ENCODE measurements around the gene ATG3.

Gene ATG3

GRCh38 chr3:112484352-112484751, 77.4 kb downstream of the ATG3 start:
- DNase-seq (no peak), ATAC-seq (ENCODE audit: insufficient read depth, low read depth) (no peak)
- Histone ChIP-seq H3K36me3 (ENCODE audit: insufficient read depth, low read length) (no peaks in the 10 kb centered on the region), H3K4me2 (ENCODE audit: insufficient read depth, low read length) (no peak overlapping the region), H3K27ac (ENCODE audit: low read length) (no peak overlapping the region), H4K20me1 (ENCODE audit: insufficient read depth, low read length) (no peaks in the 10 kb centered on the region), H3K4me3 (ENCODE audit: low read depth in 1 of 2, low read length in 2 of 2) (no peak overlapping the region), H3K27me3 (ENCODE audit: insufficient read depth, low read length, poor library complexity) (no peaks in the 10 kb centered on the region), H3K9me3 (ENCODE audit: insufficient read depth, low read length, severe bottlenecking) (no peaks in the 10 kb centered on the region), H3K79me2 (ENCODE audit: insufficient read depth, low read length) (no peaks in the 10 kb centered on the region), H3K9ac (ENCODE audit: low read depth, low read length) (no peak overlapping the region), H2AFZ (ENCODE audit: low read depth, low read length) (no peak overlapping the region), H3K4me1 (ENCODE audit: insufficient read depth, low read length) (no peaks in the 10 kb centered on the region)
- TF ChIP-seq EZH2 (IDR thresholded peaks at IDR 0.05; ENCODE audit: borderline replicate concordance, low read depth, low read length, severe bottlenecking) (no peak), CTCF (IDR thresholded peaks at IDR 0.05; ENCODE audit: borderline replicate concordance, extremely low read depth, low read length, poor library complexity, severe bottlenecking) (no peak)

- Histone ChIP-seq H3K4me2 (ENCODE audit: insufficient read depth, low read length) (no peak overlapping the region), H4K20me1 (ENCODE audit: insufficient read depth, low read length) (no peaks in the 10 kb centered on the region), H2AFZ (ENCODE audit: low read depth, low read length) (no peak overlapping the region), H3K27ac (ENCODE audit: low read length) (no peak overlapping the region), H3K36me3 (ENCODE audit: insufficient read depth, low read length) (no peaks in the 10 kb centered on the region), H3K9me3 (ENCODE audit: insufficient read depth, low read length, severe bottlenecking) (no peaks in the 10 kb centered on the region), H3K9ac (ENCODE audit: low read depth, low read length) (no peak overlapping the region), H3K79me2 (ENCODE audit: insufficient read depth, low read length) (no peaks in the 10 kb centered on the region), H3K4me3 (ENCODE audit: low read depth in 1 of 2, low read length in 2 of 2) (no peak overlapping the region), H3K4me1 (ENCODE audit: insufficient read depth, low read length) (no peaks in the 10 kb centered on the region), H3K27me3 (ENCODE audit: insufficient read depth, low read length, poor library complexity) (no peaks in the 10 kb centered on the region)
- DNase-seq (no peak), ATAC-seq (ENCODE audit: insufficient read depth, low read depth) (no peak)
- TF ChIP-seq CTCF (IDR thresholded peaks at IDR 0.05; ENCODE audit: borderline replicate concordance, extremely low read depth, low read length, poor library complexity, severe bottlenecking) (no peak), EZH2 (IDR thresholded peaks at IDR 0.05; ENCODE audit: borderline replicate concordance, low read depth, low read length, severe bottlenecking) (no peak)
These were observed 79.1 kb downstream of the ATG3 start for GRCh38 chr3:112482675-112483074.
